ENCODE data around the gene CNTN1. TPM values are rescaled to one million over a fixed set of nuclear protein-coding genes. Genes with fewer than 3 reads are reported as not detected.

The CNTN1 gene
- total and polyA plus RNA-seq, 2 of the 13 experiments (the other 11 are each of a cell fraction or from before 2014, with no cell fraction given) = 0.01 to 0.07 TPM

DNA sequence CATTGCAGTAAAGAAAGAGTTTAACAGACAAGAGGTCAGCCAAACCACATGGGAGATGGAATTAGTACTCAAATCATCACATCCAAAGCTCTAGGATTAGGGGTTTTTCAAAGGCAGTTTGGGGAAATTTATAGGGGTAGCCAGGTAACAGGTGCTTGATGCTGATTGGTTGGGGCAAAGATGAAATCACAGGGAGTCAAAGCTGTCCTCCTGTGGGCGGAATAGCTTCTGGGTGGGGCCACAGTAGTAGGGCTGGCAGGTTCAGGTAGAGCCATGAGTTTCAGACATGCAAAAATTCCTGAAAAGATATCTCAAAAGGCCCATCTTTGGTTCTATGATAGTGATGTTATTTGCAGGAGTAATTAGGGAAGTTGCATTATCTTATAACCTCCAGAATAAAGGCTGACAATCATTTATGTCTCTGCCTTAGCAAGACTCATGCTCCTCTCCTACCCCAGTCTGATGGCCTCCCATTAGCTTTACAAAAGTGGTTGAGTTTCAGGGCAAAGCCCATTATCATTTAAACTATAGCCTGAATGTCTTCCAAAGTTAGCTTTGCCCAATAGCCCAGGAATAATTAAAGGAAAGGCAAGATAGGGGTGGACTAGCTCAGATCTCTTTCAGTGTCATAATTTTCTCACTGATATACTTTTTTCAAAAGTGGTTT lies 42.1 kb upstream of the CNTN1 start:
- CTCF ChIA-PET (ENCODE audit: low intra/inter-chr PET ratio, low total read pairs) = no interaction called here
- FAIRE-seq (no peak), DNase-seq (ENCODE audit: low spot score) (no peak), ATAC-seq (no peak)
- no peaks in the 10 kb centered on the region for H3K4me1 ChIP-seq (ENCODE audit: insufficient read depth, low read length)
- peaks cover 27% of the 10 kb centered on the region for H3K9me3 ChIP-seq (ENCODE audit: low read length)
- POLR2A ChIA-PET = no interaction called here
- no peak overlapping the region for H3K27ac ChIP-seq (ENCODE audit: extremely low read length, insufficient read depth, low read length)
- intact Hi-C loops (cut with micrococcal nuclease; ENCODE audit: unreplicated experiment) (no loop called here), in situ Hi-C loops (cut with HindIII; ENCODE audit: extremely low pct_ligation_motif_present, low pct_unique_long_range_greater_than_20kb) (no loop called here)
- H3K4me3 ChIP-seq (replicated peaks in 1 of 3; ENCODE audit: insufficient read depth in 1 of 3, low read depth in 2 of 3, low read length in 3 of 3) = no peak overlapping the region
- H3K79me2 ChIP-seq (ENCODE audit: insufficient read depth, low read length) = no peaks in the 10 kb centered on the region
- H2AFZ ChIP-seq (ENCODE audit: low read length) = no peak overlapping the region
- no peaks in the 10 kb centered on the region for H3K27me3 ChIP-seq (ENCODE audit: control insufficient read depth in 1 of 2, insufficient read depth in 2 of 2, low read length in 2 of 2)
- no peak overlapping the region for H3K9ac ChIP-seq (ENCODE audit: insufficient read depth, low read depth, low read length)
- 0% methylated on average over 1 of the region's 1 CpG for WGBS (ENCODE audit: low lambda C conversion rate)
- no TSS peak for BruUV-seq (replicated peaks)
- H3K36me3 ChIP-seq (replicated peaks in 1 of 2; ENCODE audit: control insufficient read depth in 1 of 2, insufficient read depth in 2 of 2, low read length in 2 of 2) = no peaks in the 10 kb centered on the region
- no peaks in the 10 kb centered on the region for H4K20me1 ChIP-seq (ENCODE audit: insufficient read depth, low read length)
- no peak overlapping the region for H3K4me2 ChIP-seq (ENCODE audit: low read depth, low read length)
- no peak for TF ChIP-seq NFE2L2 (IDR thresholded peaks at IDR 0.05; ENCODE audit: low read length)
- TF ChIP-seq HOXD1 (CRISPR knock-in tag; IDR thresholded peaks at IDR 0.05) = no peak
- TF ChIP-seq REXO4 (CRISPR knock-in tag; IDR thresholded peaks at IDR 0.05; ENCODE audit: borderline replicate concordance) = no peak
- TF ChIP-seq NAIF1 (CRISPR knock-in tag; IDR thresholded peaks at IDR 0.05; ENCODE audit: borderline replicate concordance) = no peak
- no peak for TF ChIP-seq FLYWCH1 (CRISPR knock-in tag; IDR thresholded peaks at IDR 0.05)
- TF ChIP-seq ZNF780A (CRISPR knock-in tag; IDR thresholded peaks at IDR 0.05) = no peak
- TF ChIP-seq, protein P1, sequence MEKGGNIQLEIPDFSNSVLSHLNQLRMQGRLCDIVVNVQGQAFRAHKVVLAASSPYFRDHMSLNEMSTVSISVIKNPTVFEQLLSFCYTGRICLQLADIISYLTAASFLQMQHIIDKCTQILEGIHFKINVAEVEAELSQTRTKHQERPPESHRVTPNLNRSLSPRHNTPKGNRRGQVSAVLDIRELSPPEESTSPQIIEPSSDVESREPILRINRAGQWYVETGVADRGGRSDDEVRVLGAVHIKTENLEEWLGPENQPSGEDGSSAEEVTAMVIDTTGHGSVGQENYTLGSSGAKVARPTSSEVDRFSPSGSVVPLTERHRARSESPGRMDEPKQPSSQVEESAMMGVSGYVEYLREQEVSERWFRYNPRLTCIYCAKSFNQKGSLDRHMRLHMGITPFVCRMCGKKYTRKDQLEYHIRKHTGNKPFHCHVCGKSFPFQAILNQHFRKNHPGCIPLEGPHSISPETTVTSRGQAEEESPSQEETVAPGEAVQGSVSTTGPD (CRISPR knock-in tag; IDR thresholded peaks at IDR 0.05) = no peak
- TF ChIP-seq, protein P2, sequence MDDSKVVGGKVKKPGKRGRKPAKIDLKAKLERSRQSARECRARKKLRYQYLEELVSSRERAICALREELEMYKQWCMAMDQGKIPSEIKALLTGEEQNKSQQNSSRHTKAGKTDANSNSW (CRISPR knock-in tag; IDR thresholded peaks at IDR 0.05; ENCODE audit: borderline replicate concordance) = no peak
- TF ChIP-seq NR2F6 (IDR thresholded peaks at IDR 0.05) = no peak
- TF ChIP-seq NR2F6 (CRISPR knock-in tag; IDR thresholded peaks at IDR 0.05) = no peak
- no peak for TF ChIP-seq SPEN (CRISPR knock-in tag; IDR thresholded peaks at IDR 0.05; ENCODE audit: low read depth)
- TF ChIP-seq, protein P3, sequence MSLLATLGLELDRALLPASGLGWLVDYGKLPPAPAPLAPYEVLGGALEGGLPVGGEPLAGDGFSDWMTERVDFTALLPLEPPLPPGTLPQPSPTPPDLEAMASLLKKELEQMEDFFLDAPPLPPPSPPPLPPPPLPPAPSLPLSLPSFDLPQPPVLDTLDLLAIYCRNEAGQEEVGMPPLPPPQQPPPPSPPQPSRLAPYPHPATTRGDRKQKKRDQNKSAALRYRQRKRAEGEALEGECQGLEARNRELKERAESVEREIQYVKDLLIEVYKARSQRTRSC (CRISPR knock-in tag; IDR thresholded peaks at IDR 0.05; ENCODE audit: low read depth) = no peak
- TF ChIP-seq, protein P4, sequence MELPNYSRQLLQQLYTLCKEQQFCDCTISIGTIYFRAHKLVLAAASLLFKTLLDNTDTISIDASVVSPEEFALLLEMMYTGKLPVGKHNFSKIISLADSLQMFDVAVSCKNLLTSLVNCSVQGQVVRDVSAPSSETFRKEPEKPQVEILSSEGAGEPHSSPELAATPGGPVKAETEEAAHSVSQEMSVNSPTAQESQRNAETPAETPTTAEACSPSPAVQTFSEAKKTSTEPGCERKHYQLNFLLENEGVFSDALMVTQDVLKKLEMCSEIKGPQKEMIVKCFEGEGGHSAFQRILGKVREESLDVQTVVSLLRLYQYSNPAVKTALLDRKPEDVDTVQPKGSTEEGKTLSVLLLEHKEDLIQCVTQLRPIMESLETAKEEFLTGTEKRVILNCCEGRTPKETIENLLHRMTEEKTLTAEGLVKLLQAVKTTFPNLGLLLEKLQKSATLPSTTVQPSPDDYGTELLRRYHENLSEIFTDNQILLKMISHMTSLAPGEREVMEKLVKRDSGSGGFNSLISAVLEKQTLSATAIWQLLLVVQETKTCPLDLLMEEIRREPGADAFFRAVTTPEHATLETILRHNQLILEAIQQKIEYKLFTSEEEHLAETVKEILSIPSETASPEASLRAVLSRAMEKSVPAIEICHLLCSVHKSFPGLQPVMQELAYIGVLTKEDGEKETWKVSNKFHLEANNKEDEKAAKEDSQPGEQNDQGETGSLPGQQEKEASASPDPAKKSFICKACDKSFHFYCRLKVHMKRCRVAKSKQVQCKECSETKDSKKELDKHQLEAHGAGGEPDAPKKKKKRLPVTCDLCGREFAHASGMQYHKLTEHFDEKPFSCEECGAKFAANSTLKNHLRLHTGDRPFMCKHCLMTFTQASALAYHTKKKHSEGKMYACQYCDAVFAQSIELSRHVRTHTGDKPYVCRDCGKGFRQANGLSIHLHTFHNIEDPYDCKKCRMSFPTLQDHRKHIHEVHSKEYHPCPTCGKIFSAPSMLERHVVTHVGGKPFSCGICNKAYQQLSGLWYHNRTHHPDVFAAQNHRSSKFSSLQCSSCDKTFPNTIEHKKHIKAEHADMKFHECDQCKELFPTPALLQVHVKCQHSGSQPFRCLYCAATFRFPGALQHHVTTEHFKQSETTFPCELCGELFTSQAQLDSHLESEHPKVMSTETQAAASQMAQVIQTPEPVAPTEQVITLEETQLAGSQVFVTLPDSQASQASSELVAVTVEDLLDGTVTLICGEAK (IDR thresholded peaks at IDR 0.05) = no peak
- TF ChIP-seq, protein P4 (CRISPR knock-in tag; IDR thresholded peaks at IDR 0.05) = no peak
- TF ChIP-seq KLF12 (CRISPR knock-in tag; IDR thresholded peaks at IDR 0.05; ENCODE audit: borderline replicate concordance) = no peak

Data from HepG2 (cell line).